Endometrial microvascular endothelial cells (primary cell): ENCODE data around the gene ZNF468. TPM values are rescaled to one million over a fixed set of nuclear protein-coding genes. Genes with fewer than 3 reads are reported as not detected.
"Not testable (repeated sequence)": the region's sequence is repeated elsewhere in the genome, so short reads cannot be mapped to it uniquely, and the experiment has no call there.

Experiments used
- in situ Hi-C: cut with HindIII; loops from 2 replicates; pipeline ENCODE4 v1.10.0; 2017; ENCODE audit warnings: low sequenced_read_pairs, low pct_unique_long_range_greater_than_20kb; ENCODE audit errors: inconsistent ontology term
- total RNA-seq: library from RNA; depleted of rRNA; stranded (reverse); fragments of >200 nt; gene quantifications from one replicate; pipeline ENCODE4 v1.2.3, GENCODE V29; 2015; ENCODE audit errors: inconsistent ontology term

Gene ZNF468
- 10.8 TPM for total RNA-seq

DNA sequence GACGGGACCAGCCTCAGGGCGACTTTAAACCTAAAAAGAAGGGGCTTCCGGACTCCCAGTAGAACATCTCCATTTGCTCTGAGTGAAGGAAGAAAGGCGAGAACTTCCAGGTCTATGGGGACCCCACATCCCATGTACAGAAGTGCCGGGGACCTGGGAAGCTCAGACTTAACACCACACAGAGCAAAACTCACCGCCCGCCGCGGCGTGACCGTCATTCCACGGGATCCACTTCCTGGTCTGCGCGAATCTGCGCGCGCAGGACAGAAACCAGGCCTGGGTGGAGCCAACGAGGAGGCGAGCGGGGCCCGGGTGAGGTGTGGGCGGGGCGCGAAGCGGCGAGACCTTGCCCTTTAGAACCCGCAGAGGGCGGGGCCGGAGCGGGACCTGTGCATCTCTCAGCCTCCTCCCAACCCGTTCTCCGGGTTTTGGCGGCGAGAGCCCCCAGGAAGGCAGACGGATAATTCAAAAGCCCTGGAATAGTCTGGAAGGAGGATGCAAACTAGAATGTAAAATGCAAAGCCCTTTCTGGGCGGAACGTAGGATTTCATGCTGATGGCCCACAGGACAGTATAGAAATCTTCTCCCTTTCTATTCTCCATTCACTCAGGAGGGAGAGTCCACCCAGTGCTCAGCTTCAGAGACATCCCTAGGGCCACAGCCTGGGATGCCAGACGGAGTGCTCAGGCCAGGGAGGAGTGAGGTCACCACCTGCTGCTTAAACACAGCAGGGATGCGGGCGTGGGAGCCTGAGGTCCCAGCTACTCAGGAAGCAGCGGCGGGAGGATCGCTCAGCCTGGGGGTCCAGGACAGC, at the start of gene ZNF468:
Gene ZNF468, minus strand, starts transcription at position 242 of the 814 bp plus-strand sequence. CDS start 3,347 bp downstream, outside the sequence.
- in situ Hi-C loops, result not testable (repeated sequence)

DNA sequence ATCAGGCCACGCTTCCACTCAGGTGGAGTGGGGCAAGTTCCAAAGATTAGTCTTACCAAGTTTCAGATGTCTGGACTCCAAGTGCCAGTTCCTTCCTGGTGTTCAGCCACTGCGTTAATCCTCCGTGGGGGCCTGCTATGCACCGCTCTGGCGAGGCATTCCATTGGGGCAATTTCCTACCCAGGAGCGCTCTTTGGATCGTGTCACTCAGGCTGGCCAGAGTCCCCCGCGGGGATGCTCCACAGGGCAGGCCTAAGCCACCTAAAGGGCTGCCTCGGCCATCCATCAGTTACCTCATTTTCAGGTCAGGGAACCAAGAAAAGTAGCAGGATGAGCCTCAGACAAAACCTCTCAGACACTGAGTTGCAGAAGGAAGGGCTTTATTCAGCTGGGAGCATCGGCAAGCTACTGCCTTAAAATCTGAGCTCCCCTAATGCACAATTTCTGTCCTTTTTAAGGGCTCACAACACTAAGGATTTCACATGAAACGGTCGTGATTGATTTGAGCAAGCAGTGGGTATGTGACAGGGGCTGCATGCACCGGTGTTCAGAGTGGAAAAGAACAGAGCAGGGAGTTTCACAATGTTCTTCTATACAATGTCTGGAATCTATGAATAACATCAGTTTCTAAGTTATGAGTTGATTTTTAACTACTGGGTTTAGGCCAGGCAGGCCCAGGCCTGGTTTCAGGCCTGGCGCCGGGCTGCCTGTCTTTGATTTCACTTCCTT, 46.8 kb upstream of the ZNF468 start:
- in situ Hi-C loops, result not testable (repeated sequence)

DNA sequence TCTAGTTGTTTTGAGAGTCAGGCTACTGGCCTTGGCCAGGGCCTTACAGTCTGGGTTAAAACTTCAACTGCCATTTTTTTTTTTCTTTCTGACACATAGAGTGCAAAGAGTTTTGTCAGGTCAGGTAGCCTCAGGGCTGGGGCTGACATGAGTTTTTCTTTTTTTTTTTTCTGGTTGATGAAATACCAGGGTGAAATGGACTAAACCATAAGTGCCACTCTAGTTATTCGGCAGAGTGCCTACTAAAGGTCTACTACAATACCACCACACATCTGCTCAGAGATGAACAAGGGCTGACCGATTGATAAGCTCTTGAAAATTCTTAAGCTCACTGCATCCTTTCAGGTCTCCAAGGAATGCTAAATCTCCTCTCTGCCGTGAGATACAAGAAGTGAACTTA, 44.4 kb upstream of the ZNF468 start:
- in situ Hi-C loops, result no loop called here

DNA sequence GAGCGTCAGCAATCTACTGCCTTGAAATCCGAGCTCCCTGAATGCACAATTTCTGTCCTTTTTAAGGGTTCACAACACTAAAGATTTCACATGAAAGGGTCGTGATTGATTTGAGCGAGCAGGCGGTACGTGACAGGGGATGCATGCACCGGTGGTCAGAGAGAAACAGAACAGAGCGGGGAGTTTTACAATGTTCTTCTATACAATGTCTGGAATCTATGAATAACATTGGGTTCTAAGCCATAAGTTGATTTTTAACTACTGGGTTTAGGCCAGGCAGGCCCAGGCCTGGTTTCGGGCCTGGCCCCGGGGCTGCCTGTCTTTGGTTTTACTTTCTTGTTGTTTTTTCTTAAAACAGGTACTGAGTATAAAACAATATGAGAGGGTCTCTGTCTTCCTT, 41.2 kb upstream of the ZNF468 start:
- in situ Hi-C loops, result not testable (repeated sequence)

DNA sequence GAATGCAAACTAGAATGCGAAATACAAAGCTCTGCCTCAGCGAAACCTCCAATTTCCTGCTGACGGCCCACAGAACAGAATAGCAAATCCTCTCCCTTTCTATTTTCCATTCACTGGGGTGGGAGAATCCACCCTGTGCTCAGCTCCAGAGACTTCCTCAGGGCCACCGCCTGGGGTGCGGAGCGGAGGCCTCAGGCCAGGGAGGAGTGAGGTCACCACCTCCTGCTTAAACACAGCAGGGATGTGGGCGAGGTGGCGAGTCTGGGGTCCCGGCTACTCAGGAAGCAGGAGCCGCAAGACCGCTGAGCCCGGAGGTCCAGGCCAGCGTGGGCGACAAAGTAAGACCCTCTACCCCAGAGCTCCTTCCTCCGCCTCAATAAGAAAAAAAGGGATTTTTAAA, 40.7 kb upstream of the ZNF468 start:
- in situ Hi-C loops, result no loop called here

DNA sequence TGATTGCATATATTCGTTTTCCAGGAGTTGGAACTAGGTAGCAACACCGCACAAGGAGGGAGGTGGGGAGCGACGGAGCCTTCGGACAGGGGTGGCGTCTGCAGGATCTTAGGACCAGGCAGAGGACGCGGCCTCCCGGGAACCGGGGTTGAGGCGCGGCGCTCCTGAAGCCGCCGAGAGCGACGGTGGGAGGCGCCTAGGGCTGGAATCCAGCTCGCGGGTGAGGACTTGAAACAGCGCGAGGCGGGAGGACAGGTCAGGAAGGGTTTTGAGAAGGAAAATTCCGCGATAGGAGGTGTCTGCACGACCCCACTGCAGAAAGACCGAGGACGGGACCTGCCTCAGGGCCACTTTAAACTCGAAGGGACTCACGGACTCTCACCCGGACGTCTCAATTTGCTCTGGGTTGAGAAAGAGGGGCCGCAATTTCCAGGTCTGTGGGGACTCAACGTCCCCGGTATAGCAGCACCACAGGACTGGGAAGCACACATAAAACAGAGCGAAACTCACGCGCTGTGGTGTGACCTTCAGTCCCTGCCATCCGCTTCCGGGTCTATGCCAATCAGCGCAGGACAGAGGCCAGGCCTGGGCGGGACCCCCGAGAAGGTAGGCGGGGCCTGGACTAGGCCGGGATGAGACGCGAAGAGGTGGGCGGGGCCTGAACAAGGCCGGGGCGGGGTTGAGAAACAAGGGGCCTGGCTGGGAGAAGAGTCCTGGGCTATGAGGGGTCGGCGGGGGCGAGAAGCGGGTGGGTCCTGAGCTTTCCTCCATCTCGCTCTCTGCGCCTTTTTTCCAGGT, 39.9 kb upstream of the ZNF468 start, which contains the start of gene ZNF320:
Gene ZNF320, minus strand, starts transcription at position 498 of the 798 bp plus-strand sequence. CDS start 7,380 bp downstream, outside the sequence.
- in situ Hi-C loops, result no loop called here

DNA sequence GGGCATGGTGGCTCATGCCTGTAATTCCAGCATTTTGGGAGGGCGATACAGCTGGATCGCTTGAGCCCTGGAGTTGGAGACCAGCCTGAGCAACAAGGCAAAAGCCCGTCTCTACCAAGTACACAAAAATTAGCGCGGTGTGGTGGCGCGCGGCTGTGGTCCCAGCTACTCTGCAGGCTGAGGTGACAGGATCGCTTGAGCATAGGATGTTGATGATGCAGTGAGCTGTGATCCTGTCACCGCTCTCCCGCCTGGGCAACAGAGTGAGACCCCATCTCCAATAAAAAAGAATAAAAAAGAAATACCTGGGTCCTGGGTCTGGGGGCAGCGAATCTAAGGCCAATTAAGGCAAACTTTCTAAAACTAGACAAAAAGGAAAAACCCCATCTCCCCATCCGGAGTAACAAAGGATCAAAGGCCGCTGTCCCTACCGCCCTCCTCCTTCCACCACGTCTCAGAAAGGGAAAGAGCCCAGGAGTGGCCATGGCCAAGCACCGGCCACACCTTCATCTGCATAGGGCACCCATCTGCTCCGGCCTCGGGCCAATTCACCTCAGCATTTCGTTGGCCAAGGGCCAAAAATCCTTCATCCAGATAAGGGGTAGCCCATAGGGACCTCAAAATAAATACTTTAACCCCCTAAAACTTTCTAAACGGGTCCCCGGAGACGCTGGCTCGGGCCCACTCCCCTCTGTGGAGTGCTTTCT, 39.2 kb upstream of the ZNF468 start:
- in situ Hi-C loops, result no loop called here

DNA sequence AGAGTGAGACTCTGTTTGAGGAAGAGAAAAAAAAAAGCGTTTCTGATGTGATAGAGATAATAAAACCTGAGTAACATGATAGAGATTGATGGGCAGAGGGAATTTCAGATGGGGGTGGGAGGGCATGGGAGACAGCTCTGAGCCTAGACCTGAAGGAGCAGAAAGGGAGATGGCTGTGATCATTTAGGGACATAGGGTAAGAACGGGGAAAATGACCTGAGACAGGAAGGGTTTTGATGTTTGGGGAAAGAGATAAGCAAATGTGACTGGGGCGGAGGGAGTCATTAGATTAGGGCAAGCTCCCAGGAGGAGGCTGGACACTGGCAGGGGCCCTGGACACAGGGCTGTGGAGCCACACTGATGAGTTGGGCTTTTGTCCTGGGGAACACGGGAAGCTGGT, 33.9 kb upstream of the ZNF468 start:
- in situ Hi-C loops, result no loop called here

DNA sequence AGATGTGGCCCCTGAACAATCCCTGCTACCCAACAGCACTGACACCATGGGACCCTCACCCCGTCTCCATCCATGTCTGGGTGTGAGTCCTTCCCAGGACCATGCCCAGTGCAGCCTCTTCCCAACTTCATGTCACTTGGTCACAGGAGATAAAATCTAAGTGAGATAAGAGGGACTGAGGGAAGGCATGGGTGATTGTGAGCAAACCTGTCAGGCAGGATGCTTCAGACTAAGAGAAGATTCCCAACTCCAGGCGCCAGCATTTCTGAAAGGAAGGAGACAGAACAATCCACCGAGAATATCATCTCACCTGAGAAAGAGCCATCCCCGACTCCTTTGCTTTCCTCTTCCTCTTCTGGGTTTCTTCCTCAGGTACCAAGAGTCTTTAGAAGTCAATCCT, 32.5 kb upstream of the ZNF468 start:
- in situ Hi-C loops, result no loop called here

DNA sequence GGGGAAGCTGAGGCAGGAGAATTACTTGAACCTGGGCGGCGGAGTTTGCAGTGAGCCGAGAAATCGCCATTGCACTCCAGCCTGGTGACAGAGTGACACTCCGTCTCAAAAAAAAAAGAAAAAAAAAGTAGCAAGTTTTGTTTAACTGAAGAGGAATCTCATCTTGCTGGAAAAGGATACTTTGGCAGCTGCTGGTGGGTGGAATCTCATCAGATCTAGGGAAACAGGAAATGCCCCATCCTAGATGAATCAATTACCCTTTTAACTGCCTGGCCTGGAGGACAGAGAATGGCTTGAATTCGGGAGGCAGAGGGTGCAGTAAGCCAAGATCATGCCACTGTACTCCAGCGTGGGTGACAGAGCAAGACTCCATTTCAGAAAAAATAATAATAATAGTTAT, 31.7 kb upstream of the ZNF468 start:
- in situ Hi-C loops, result no loop called here

DNA sequence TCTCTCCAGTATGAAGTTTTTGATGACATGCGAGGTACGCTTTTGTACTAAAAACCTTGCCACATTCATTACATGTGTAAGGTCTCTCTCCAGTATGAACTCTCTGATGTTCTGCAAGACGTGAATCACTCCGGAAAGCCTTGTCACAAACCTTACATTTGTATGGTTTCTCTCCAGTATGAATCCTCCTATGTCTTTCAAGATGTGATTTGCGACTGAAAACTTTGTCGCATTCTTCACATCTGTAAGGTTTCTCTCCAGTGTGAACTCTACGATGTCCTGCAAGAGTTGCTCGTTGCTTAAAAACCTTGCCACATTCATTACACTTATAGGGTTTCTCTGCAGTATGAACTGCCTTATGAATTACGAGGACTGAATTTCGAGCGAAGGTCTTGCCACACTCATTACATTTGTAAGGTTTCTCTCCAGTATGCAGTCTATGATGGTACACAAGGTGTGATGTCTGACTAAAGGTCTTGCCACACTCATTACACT, 23.5 kb upstream of the ZNF468 start:
- in situ Hi-C loops, result no loop called here

DNA sequence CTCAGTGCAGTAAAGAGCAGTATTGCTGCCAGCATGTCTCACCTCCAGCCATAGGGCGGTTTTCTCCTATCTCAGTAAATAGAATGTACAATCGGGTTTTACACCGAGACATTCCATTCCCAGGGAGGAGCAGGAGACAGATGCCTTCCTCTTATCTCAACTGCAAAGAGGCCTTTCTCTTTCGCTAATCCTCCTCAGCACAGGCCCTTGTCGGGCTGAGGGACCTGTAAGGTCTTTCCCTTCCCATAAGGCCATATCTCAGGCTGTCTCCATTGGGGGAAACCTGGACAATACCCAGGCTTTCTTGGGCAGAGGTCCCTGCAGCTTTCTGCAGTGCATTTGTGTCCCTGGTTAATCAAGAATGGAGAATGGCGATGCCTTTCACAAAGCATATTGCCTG, 15.6 kb upstream of the ZNF468 start:
- in situ Hi-C loops, result not testable (repeated sequence)

DNA sequence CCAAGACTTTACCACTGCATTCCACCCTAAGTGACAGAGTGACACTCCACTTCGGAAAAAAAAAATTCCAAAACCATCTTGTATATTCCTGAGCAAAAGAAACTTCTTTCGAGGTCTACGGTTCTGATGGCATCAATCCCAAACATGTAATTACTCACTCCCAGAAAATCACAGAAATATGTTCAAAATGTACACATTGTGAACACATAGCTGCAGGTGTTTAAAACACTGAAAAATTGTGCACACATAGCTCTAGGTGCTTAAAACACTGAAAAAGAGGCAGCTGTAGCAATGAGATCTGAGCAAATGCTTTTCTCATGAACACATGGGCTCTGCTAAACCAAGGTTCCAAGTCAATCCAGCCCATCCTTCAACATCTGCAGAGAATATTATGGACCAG, 14.0 kb upstream of the ZNF468 start:
- in situ Hi-C loops, result no loop called here

DNA sequence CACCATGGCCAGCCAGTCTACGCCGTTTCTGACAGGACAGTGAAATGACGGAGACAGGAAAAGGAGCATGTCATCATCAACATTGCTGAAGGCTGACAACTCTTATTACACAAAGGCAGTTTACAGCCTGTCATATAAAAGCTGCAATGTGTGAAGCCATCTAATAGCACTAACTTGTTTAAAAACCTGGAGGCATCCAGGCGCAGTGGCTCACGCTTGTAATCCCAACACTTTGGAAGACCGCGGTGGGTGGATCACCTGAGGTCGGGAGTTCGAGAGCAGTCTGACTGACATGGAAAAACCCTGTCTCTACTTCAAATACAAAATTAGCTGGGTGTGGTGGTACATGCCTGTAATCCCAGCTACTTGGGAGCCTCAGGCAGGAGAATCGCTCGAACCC, 10.6 kb upstream of the ZNF468 start:
- in situ Hi-C loops, result not testable (repeated sequence)

DNA sequence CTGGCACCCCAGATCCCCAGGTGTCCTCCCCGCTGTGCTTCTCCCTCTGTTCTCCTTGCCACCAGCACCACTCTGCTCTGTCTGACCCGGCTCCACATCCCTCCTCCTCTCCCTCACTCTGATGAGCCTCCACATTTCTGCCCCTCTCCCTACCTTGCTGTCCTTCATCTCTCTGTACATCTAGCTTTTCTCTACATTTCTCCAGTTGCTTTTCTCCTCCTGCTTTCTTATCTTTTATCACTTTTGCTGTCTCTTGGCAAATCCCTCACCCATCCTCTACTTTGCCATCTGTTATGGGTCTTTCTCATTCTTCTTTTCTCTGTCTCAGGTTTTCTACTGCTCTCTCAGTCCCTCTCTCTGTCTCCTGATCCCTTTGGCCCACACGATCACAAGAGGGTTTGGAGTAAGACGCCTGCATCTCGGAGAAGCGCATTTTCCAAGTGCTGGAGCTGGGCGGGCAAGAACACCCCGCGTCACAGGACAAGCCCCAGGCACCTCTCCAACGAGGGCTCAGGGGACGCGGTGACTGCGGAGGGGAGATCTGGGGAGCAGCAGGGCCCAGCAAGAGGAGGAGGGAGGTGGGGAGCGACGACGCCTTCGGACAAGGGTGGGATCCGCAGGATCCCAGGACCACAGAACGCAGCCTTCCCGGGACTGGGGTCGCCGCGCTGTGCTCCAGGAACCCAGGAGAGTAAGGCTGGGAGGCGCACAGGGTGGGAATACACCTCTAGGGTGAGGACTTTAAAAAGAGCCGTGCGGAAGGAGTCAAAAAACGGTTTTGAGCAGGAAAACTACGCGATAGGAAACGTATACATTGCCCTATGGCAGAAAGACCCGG, 660 bp downstream of the ZNF468 start:
- in situ Hi-C loops, result not testable (repeated sequence)

DNA sequence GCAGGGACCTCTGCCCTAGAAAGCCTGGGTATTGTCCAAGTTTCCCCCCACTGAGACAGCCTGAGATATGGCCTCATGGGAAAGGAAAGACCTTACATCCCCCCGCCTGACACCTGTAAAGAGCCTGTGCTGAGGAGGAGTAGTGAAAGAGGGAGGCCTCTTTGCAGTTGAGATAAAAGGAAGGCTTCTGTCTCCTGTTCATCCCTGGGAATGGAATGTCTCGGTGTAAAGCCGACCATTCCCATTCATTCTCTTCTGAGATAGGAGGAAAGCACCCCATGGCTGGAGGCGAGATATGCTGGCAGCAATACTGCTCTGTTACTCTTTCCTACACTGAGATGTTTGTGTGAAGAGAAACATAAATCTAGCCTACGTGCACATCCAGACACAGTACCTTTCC, 10.1 kb downstream of the ZNF468 start:
- in situ Hi-C loops, result not testable (repeated sequence)

DNA sequence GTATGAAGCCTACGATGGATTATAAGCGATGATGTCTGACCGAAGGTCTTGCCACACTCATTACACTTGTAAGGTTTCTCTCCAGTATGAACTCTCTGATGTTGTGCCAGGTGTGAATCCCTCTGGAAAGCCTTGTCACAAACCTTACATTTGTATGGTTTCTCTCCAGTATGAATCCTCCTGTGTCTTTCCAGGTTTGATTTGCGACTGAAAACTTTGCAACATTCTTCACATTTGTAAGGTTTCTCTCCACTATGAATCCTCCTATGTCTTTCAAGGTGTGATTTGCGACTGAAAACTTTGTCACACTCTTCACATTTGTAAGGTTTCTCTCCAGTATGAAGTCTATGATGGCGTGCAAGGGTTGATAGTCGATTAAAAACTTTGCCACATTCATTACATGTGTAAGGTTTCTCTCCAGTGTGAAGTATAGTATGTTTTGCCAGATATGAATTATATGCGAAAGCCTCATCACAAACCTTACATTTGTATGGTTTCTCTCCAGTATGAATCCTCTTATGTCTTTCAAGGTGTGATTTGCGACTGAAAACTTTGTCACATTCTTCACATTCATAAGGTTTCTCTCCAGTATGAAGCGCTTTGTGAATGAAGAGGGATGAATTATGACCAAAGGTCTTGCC, 16.5 kb downstream of the ZNF468 start:
- in situ Hi-C loops, result not testable (repeated sequence)
